HG03571 (cell line): ENCODE measurements around the gene REC114.
"Not testable (repeated sequence)": the region's sequence is repeated elsewhere in the genome, so short reads cannot be mapped to it uniquely, and the experiment has no call there.

Experiments used
- ATAC-seq: cut with Tn5 transposase; IDR thresholded peaks from one replicate; pipeline ENCODE4 v1.9.1; 2021; ENCODE audit not compliant: unreplicated experiment

Gene REC114

GRCh38 chr15:73573037-73573436 is 130.1 kb downstream of the REC114 start:
- ATAC-seq, result no peak

GRCh38 chr15:73573572-73573971 is 130.6 kb downstream of the REC114 start:
- no peak for ATAC-seq

- ATAC-seq, result no peak
Observed at GRCh38 chr15:73575636-73576247, 132.8 kb downstream of the REC114 start.

DNA sequence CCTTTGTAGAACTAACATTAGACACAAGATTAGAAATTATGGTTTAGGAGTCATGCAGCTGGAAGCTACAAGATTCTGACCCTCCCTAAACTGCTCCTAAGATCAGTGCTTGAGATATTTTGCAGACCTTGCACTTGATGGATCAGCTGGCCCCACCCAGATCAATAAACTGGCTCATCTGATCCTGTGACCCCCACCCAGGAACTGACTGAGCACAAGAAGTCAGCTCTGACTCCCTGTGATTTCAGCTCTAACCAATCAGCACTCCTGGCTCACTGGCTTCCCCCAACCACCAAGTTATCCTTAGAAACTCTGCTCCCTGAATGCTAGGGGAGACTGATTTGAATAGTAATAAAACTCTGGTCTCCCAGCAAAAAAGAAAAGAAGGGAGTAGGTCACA is 134.6 kb downstream of the REC114 start:
- not testable (repeated sequence) for ATAC-seq

- no peak for ATAC-seq
Observed at GRCh38 chr15:73578026-73578425, 135.1 kb downstream of the REC114 start.

DNA sequence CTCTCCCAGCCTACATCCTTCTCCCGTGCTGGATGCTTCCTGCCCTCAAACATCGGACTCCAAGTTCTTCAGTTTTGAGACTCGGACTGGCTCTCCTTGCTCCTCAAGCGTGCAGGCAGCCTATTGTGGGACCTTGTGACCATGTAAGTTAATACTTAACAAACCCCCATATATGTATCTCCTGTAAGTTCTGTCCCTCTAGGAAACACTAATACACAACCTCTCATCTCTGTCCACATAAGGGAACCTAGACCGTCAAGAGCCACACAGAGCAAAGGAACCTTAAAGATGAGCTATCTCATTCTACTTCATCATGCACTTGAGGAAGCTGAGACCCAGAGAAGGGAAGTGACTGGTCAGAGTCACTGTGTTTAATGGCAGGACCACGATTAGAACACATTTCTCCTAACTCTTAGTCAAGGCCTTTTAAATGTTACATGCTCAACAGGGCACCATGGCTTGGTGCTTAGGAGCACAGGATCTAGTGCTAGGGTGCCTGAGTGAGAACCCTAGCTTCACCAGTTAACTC is 140.0 kb downstream of the REC114 start:
- ATAC-seq, result no peak

DNA sequence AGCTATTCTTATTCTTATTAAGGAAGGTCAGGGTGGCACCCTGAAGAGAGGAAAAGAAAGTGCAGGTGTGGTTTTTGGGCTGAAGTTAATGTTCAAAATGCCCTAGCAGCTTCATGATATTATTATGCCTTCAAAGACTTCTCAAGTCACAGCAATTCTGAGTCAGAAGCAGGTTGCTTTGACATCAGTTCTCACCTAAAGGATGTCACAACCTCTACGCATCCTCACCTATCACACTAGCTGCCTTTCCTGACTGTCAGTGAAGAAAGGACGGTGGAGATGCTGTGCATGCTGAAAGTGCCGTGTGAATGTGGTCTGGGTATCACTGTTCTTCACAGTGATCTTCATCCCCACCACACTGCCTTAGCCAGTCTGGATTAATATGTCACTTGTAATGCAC is 140.6 kb downstream of the REC114 start:
- no peak for ATAC-seq

- ATAC-seq, result no peak
Observed at GRCh38 chr15:73584699-73585420, 141.9 kb downstream of the REC114 start.

GRCh38 chr15:73585871-73586654 is 143.1 kb downstream of the REC114 start:
- no peak for ATAC-seq

DNA sequence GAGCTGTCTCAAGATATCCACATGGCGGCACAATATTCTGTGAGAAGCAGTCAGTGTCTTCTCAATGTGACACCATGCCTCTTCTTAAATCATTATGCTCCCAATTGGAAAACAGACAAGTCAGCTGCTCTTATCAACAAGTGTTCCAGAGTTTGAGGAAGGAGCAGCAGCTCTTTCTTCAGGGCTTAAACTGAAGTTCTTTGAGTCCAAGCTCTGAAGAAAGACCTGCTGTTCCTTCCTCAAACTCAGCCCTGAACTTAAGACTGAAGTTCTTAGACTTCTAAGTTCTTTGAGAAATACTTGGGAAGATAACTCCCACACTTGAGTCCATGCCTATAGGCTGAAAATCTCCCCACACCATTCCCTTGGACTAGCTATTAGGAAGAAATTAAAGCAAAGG is 146.8 kb downstream of the REC114 start:
- no peak for ATAC-seq

- no peak for ATAC-seq
Observed at GRCh38 chr15:73590263-73590662, 147.3 kb downstream of the REC114 start.

GRCh38 chr15:73593304-73594074 is 150.5 kb downstream of the REC114 start:
- ATAC-seq, result no peak

- ATAC-seq, result no peak
Observed at GRCh38 chr15:73594109-73594508, 151.1 kb downstream of the REC114 start.

- no peak for ATAC-seq
Observed at GRCh38 chr15:73596174-73596573, 153.2 kb downstream of the REC114 start.

DNA sequence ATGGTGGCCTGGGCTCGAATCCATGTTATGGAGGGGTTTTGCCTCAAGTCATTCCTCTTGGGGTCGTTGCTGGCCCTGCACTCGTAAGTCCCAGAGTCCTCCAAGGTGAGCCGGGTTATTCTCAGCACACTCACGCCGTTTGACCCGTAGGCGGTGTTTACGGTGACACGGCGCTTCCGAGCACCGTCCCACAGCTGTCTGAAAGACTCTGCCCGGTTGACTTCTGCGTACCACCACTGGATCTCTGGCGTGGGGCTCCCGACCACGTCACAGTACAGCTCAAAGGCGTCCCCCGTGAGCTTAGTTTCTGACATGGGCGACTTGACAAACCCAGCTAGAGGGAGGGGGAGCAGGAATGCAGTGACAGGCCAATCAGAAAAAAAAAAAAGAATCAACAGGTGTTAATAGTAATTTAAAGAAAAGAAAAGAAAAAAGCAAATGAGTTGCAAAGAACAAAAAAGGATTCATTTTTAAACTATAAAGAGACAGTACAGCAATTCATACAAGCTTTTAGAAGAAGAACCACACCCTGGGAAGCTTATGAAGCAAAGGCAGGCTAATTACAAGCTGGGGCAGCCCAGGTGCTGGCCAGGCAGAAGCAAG is 154.2 kb downstream of the REC114 start:
- ATAC-seq, result no peak

- no peak for ATAC-seq
Observed at GRCh38 chr15:73598530-73599160, 155.7 kb downstream of the REC114 start.

GRCh38 chr15:73599934-73600333 is 157.0 kb downstream of the REC114 start:
- no peak for ATAC-seq

GRCh38 chr15:73600413-73601335 is 157.7 kb downstream of the REC114 start:
- ATAC-seq, result no peak
